ENCODE measurements around the gene CNKSR3. TPM values are rescaled to one million over a fixed set of nuclear protein-coding genes. Genes with fewer than 3 reads are reported as not detected.

The CNKSR3 gene
- total RNA-seq, 1 experiment from 2014 or later: 5.6 TPM

DNA sequence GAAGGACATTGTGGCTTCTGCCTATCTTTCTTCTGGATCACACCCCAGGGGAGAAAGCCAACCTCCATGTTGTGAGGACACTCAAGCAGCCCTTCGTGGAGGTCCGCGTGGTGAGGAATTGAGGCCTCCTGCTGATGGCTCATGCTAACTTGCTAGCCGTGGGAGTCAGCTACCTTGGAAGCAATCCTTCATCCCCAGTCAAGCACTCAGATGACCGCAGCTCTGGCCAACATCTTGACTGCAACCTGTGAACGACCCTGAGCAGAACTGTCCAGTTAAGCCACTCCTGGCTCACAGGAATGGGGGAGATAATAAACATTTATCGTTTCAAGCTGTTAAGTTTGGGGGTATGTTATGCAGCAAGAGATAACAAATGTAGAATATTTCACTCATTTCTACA is 10.9 kb upstream of the CNKSR3 start:
- Mint-ChIP-seq H3K9me3 (no peaks in the 10 kb centered on the region; a peak in 1 of 5 replicates), H3K36me3 (ENCODE audit: insufficient read depth in 1 of 3, low read depth in 3 of 3) (no peaks in the 10 kb centered on the region; a peak in 1 of 7 replicates), H3K27me3 (ENCODE audit: low read depth) (no peaks in the 10 kb centered on the region; the same call in 1 of the 2 replicates), H3K27ac (no peak overlapping the region), H3K4me3 (no peak overlapping the region), H3K4me1 (peaks cover 4 to 7% of the 10 kb centered on the region in 2 experiments)
- no peak overlapping the region for H3K18ac ChIP-seq (ENCODE audit: insufficient read length, low read depth, low read length)
- H4K91ac ChIP-seq (ENCODE audit: insufficient read length, low read depth, low read length): no peak overlapping the region
- no peak overlapping the region for H3T11ph ChIP-seq (ENCODE audit: low read length)
- no peak overlapping the region for H2AK5ac ChIP-seq (ENCODE audit: insufficient read length, low read length)
- no peak overlapping the region for H2BK5ac ChIP-seq (ENCODE audit: insufficient read length, low read length)
- no peak overlapping the region for H3K27ac ChIP-seq (ENCODE audit: insufficient read length, low read depth, low read length)
- no peaks in the 10 kb centered on the region for H3K9me3 ChIP-seq (ENCODE audit: control insufficient read depth, low read depth, low read length)
- H3K79me2 ChIP-seq (ENCODE audit: insufficient read depth, low read length): no peaks in the 10 kb centered on the region
- no peak overlapping the region for H4K5ac ChIP-seq (ENCODE audit: insufficient read length, low read depth, low read length)
- no peak overlapping the region for H3K56ac ChIP-seq (ENCODE audit: insufficient read length, low read depth, low read length)
- no peak for DNase-seq
- H4K20me1 ChIP-seq (ENCODE audit: control insufficient read depth, insufficient read depth, insufficient read length): no peaks in the 10 kb centered on the region
- TF ChIP-seq, protein P1, sequence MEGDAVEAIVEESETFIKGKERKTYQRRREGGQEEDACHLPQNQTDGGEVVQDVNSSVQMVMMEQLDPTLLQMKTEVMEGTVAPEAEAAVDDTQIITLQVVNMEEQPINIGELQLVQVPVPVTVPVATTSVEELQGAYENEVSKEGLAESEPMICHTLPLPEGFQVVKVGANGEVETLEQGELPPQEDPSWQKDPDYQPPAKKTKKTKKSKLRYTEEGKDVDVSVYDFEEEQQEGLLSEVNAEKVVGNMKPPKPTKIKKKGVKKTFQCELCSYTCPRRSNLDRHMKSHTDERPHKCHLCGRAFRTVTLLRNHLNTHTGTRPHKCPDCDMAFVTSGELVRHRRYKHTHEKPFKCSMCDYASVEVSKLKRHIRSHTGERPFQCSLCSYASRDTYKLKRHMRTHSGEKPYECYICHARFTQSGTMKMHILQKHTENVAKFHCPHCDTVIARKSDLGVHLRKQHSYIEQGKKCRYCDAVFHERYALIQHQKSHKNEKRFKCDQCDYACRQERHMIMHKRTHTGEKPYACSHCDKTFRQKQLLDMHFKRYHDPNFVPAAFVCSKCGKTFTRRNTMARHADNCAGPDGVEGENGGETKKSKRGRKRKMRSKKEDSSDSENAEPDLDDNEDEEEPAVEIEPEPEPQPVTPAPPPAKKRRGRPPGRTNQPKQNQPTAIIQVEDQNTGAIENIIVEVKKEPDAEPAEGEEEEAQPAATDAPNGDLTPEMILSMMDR (conservative IDR thresholded peaks at IDR 0.05): no peak
- no peak overlapping the region for H3K23ac ChIP-seq (ENCODE audit: insufficient read length, low read depth, low read length)
- WGBS (ENCODE audit: extremely low coverage, insufficient read length, low lambda C conversion rate): no CpG with 5 or more reads among the region's 7 CpGs
- no peak overlapping the region for H3K4me2 ChIP-seq (ENCODE audit: insufficient read depth, insufficient read length, low read length)
- no peak overlapping the region for H2BK12ac ChIP-seq (ENCODE audit: insufficient read length, low read depth, low read length)
- no peak overlapping the region for H2BK15ac ChIP-seq (ENCODE audit: low read depth, low read length)
- no peaks in the 10 kb centered on the region; the same call in 1 of the 2 replicates for H3K4me1 ChIP-seq (ENCODE audit: insufficient read depth, low read length)
- no peak overlapping the region for H3K4ac ChIP-seq (ENCODE audit: low read depth, low read length)
- no peaks in the 10 kb centered on the region for H3K79me1 ChIP-seq (ENCODE audit: insufficient read depth, low read depth, low read length, poor library complexity, severe bottlenecking)
- no peaks in the 10 kb centered on the region for H3K27me3 ChIP-seq (ENCODE audit: insufficient read depth, low read length)
- H2AFZ ChIP-seq (ENCODE audit: low read length): no peak overlapping the region
- H3K23me2 ChIP-seq (ENCODE audit: insufficient read length, low read depth, low read length, poor library complexity, severe bottlenecking): no peaks in the 10 kb centered on the region
- H3K9ac ChIP-seq (ENCODE audit: extremely low read depth, insufficient read length, low read length): no peak overlapping the region
- no peak overlapping the region for H4K8ac ChIP-seq (replicated peaks; ENCODE audit: insufficient read length, low read depth, low read length)
- H2BK120ac ChIP-seq (ENCODE audit: low read depth, low read length, poor library complexity, severe bottlenecking): no peak overlapping the region
- H2BK20ac ChIP-seq (ENCODE audit: low read depth, low read length, poor library complexity, severe bottlenecking): no peak overlapping the region
- H3K14ac ChIP-seq (ENCODE audit: insufficient read depth, low read length): no peak overlapping the region

Measured in H9 (cell line).